Endodermal cell (in vitro differentiated cells): ENCODE results near the gene REXO1. TPM values are rescaled to one million over a fixed set of nuclear protein-coding genes. Genes with fewer than 3 reads are reported as not detected.
"Not testable (repeated sequence)": the region's sequence is repeated elsewhere in the genome, so short reads cannot be mapped to it uniquely, and the experiment has no call there.

ENCODE experiments used
- DNase-seq: peaks from one replicate; pipeline ENCODE4 v3.0.0-alpha.2; 2017
- H3K27ac ChIP-seq: 2 replicates; pipeline ENCODE4 v1.5.1; 2013; ENCODE audit warnings: mild to moderate bottlenecking, low read depth, low read length, moderate library complexity
- H3K27me3 ChIP-seq: 2 replicates; pipeline ENCODE4 v1.6.1; 2013; ENCODE audit warnings: mild to moderate bottlenecking, low read length, moderate library complexity; ENCODE audit not compliant: insufficient read depth, control insufficient read depth, poor library complexity, severe bottlenecking
- H3K36me3 ChIP-seq: 2 replicates; pipeline ENCODE4 v1.7.0; 2013; ENCODE audit warnings: mild to moderate bottlenecking, low read length, moderate library complexity; ENCODE audit not compliant: control insufficient read depth, insufficient read depth
- H3K4me1 ChIP-seq: one replicate; pipeline ENCODE4 v1.7.0; 2013; ENCODE audit warnings: low read length; ENCODE audit not compliant: control insufficient read depth, insufficient read depth
- H3K4me3 ChIP-seq: 2 replicates; pipeline ENCODE4 v1.5.1; 2013; ENCODE audit warnings: mild to moderate bottlenecking, low read length, moderate library complexity
- H3K9ac ChIP-seq: 2 replicates; pipeline ENCODE4 v1.6.1; 2013; ENCODE audit warnings: mild to moderate bottlenecking, low read length, moderate library complexity; ENCODE audit not compliant: poor library complexity, severe bottlenecking; ENCODE audit errors: extremely low read depth
- H3K9me3 ChIP-seq: 2 replicates; pipeline ENCODE4 v1.6.1; 2013; ENCODE audit warnings: mild to moderate bottlenecking, low read length, moderate library complexity; ENCODE audit not compliant: control insufficient read depth
- H3K27ac Mint-ChIP-seq: 2 replicates; pipeline ENCODE4 v1.8.0; 2020; ENCODE audit warnings: mixed read lengths
- H3K27me3 Mint-ChIP-seq: 2 replicates; pipeline ENCODE4 v1.8.0; 2021; ENCODE audit warnings: mild to moderate bottlenecking, mixed read lengths; ENCODE audit not compliant: insufficient read depth
- H3K36me3 Mint-ChIP-seq: 2 replicates; pipeline ENCODE4 v1.8.0; 2020; ENCODE audit warnings: low read depth, mixed read lengths
- H3K4me1 Mint-ChIP-seq: 2 replicates; pipeline ENCODE4 v1.8.0; 2020; ENCODE audit warnings: mixed read lengths
- H3K4me3 Mint-ChIP-seq: 2 replicates; pipeline ENCODE4 v1.8.0; 2020; ENCODE audit warnings: mild to moderate bottlenecking, moderate library complexity, mixed read lengths
- H3K9me3 Mint-ChIP-seq: 2 replicates; pipeline ENCODE4 v1.8.0; 2020; ENCODE audit warnings: mild to moderate bottlenecking, mixed read lengths
- WGBS, 2 experiments: methylation state at CpG; one replicate each; pipeline versions ENCODE4 v1.1.5 to v1.1.7; 2013; ENCODE audit warnings: missing lambda C conversion rate in 2 of 2, mixed read lengths in 1 of 2; ENCODE audit not compliant: insufficient coverage in 1 of 2, insufficient read length in 1 of 2; 5-methylcytosine and 5-hydroxymethylcytosine counted together
- total RNA-seq, 2 donors: library from RNA; stranded (reverse); fragmentation: NEBNext Ultra II Directional in 1 of 2; extraction: Animal tissue kit (Norgen Biotek cat#: 25700) in 1 of 2; gene quantifications; 2 replicates in 1 of 2; 3 replicates in 1 of 2; pipeline ENCODE4 v1.2.1, GENCODE V29; 2021
- TF ChIP-seq, protein P1 (sequence below): fragments of 200-600 bp; sonication (generic); conservative IDR thresholded peaks from 2 replicates; pipeline ENCODE4 v1.5.0; 2021; ENCODE audit warnings: antibody characterized with exemption, mild to moderate bottlenecking

REXO1 gene
- total RNA-seq, 2 donors from 2014 or later, result 51.6 to 56.4 TPM

DNA sequence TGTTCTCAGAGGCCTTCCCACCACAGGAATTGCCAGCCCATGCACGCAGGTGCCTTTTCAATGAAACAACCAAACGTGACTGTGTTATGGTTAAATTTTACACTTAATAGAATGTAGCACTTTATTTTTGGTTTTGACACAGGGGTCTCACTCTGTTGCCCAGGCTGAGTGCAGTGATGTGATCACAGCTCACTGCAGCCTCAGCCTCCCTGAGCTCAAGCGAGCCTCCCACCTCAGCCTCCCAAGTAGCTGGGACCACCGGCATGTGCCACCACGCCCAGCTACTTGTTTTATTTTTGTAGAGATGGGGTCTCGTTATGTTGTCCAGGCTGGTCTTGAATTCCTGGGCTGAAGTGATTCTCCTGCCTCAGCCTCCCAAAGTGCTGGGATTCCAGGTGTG lies 43.4 kb downstream of the REXO1 start:
- no peak for DNase-seq
- H3K4me3 ChIP-seq, result no peak overlapping the region
- 97% methylated on average over 3 to 6 of the region's 6 CpGs for WGBS, 2 experiments
- Mint-ChIP-seq H3K4me3 (no peak overlapping the region), H3K36me3 (no peaks in the 10 kb centered on the region), H3K27ac (no peak overlapping the region), H3K4me1 (no peaks in the 10 kb centered on the region), H3K9me3 (no peaks in the 10 kb centered on the region), H3K27me3 (peaks cover 4% of the 10 kb centered on the region)
- H3K4me1 ChIP-seq, result no peaks in the 10 kb centered on the region
- H3K9me3 ChIP-seq, result no peaks in the 10 kb centered on the region
- H3K36me3 ChIP-seq, result no peaks in the 10 kb centered on the region
- H3K27me3 ChIP-seq, result no peaks in the 10 kb centered on the region
- H3K9ac ChIP-seq, result no peak overlapping the region
- TF ChIP-seq, protein P1, sequence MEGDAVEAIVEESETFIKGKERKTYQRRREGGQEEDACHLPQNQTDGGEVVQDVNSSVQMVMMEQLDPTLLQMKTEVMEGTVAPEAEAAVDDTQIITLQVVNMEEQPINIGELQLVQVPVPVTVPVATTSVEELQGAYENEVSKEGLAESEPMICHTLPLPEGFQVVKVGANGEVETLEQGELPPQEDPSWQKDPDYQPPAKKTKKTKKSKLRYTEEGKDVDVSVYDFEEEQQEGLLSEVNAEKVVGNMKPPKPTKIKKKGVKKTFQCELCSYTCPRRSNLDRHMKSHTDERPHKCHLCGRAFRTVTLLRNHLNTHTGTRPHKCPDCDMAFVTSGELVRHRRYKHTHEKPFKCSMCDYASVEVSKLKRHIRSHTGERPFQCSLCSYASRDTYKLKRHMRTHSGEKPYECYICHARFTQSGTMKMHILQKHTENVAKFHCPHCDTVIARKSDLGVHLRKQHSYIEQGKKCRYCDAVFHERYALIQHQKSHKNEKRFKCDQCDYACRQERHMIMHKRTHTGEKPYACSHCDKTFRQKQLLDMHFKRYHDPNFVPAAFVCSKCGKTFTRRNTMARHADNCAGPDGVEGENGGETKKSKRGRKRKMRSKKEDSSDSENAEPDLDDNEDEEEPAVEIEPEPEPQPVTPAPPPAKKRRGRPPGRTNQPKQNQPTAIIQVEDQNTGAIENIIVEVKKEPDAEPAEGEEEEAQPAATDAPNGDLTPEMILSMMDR, result no peak
- no peak overlapping the region for H3K27ac ChIP-seq

DNA sequence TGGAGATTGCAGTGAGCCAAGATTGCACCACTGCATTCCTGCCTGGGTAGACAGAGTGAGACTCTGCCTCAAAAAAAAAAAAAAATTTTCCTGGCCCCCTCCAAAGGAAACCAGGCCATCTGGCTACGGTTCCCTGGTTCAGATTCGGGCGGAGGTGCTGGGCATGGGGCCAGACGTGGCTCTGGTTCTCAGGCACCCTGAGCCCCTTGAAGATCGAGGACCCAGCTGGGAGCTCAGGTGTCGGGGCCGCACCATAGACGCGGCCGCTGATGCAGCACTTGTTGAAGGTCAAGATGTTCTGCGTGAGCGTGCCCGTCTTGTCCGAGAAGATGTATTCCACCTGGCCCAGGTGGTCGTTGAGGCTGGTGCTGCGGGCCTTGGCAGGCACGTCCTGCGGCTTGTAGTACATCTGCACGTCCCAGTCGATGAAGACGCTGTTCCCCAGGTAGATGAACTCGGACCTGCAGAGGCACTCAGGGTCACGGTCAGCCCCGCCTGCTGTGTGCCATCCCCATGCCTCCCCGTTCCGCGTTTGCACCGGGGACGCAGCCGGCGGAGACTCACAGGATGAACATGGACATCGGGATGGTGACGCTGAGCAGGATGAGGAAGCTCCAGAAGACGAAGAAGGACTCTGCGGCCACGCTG lies 48.5 kb downstream of the REXO1 start:
- H3K4me1 Mint-ChIP-seq, result no peaks in the 10 kb centered on the region
- peaks cover 6% of the 10 kb centered on the region for H3K27me3 Mint-ChIP-seq
- no peak for DNase-seq
- Histone ChIP-seq H3K9me3 (no peaks in the 10 kb centered on the region), H3K4me3 (no peak overlapping the region), H3K4me1 (no peaks in the 10 kb centered on the region), H3K27me3 (no peaks in the 10 kb centered on the region), H3K27ac (no peak overlapping the region), H3K9ac (no peak overlapping the region), H3K36me3 (no peaks in the 10 kb centered on the region)
- no peak overlapping the region for H3K4me3 Mint-ChIP-seq
- H3K27ac Mint-ChIP-seq, result no peak overlapping the region
- no peaks in the 10 kb centered on the region for H3K36me3 Mint-ChIP-seq
- WGBS, 2 experiments, result 93 to 94% methylated on average over 28 to 36 of the region's 36 CpGs
- TF ChIP-seq, protein P1, result no peak
- no peaks in the 10 kb centered on the region for H3K9me3 Mint-ChIP-seq

DNA sequence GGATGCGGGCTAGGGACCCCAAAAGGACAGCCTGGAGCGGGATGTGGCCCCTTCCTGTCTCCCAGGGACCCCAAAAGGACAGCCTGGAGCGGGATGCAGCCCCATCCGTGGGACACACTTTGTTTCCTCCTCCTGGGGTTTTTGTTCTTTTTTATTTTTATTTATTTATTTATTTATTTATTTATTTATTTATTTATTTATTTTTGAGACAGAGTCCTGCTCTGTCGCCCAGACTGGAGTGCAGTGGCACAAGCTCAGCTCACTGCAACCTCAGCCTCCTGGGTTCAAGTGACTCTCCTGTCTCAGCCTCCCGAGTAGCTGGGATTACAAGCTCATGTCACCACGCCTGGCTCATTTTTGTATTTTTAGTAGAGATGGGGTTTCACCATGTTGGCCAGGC lies 51.0 kb downstream of the REXO1 start:
- WGBS, 2 experiments, result 90 to 100% methylated on average over 2 to 6 of the region's 7 CpGs
- not testable (repeated sequence) for H3K27me3 ChIP-seq, H3K9me3 ChIP-seq, H3K36me3 Mint-ChIP-seq, H3K4me1 ChIP-seq, H3K27ac Mint-ChIP-seq, H3K4me1 Mint-ChIP-seq, H3K9ac ChIP-seq, H3K9me3 Mint-ChIP-seq, DNase-seq, H3K27ac ChIP-seq, H3K4me3 Mint-ChIP-seq, H3K36me3 ChIP-seq, H3K4me3 ChIP-seq
- H3K27me3 Mint-ChIP-seq, result peaks cover 10% of the 10 kb centered on the region
